SK-N-SH (cell line): ENCODE data around the gene SEZ6L. TPM values are rescaled to one million over a fixed set of nuclear protein-coding genes. Genes with fewer than 3 reads are reported as not detected.

Experiments used
- CTCF ChIA-PET: fragments of 300-600, 350-600 bp; formaldehyde crosslinking; extraction: SDS; loops from one replicate; lab custom pipeline; 2021; lab: Yijun Ruan, JAX
- POLR2A ChIA-PET: fragments of 350-600 bp; sonication (Branson Sonifier 250); formaldehyde crosslinking; extraction: SDS; loops from one replicate; lab custom pipeline; 2020; ENCODE audit warnings: antibody characterized with exemption, inconsistent platforms; lab: Yijun Ruan, JAX
- DNase-seq: peaks from one replicate; pipeline ENCODE4 v3.0.0; 2012
- H2AFZ ChIP-seq: fragments of 200-600 bp; sonication (generic); 2 replicates; pipeline ENCODE4 v1.8.1; 2016; ENCODE audit warnings: antibody characterized with exemption, mild to moderate bottlenecking, low read depth
- H3F3A ChIP-seq: fragments of 200-600 bp; sonication (generic); replicated peaks from 2 replicates; pipeline ENCODE3; 2016; ENCODE audit warnings: antibody characterized with exemption, mild to moderate bottlenecking; ENCODE audit not compliant: insufficient read depth
- H3K27ac ChIP-seq, 2 experiments: fragments of 200-500 bp in 1 of 2; fragments of 200-600 bp in 1 of 2; sonication (Bioruptor generic) in 1 of 2; sonication (generic), shearing (Covaris generic) in 1 of 2; 2 replicates each; pipeline versions ENCODE4 v1.5.1 to v1.6.1; 2014 to 2016; ENCODE audit warnings: low read depth in 2 of 2, inconsistent platforms in 1 of 2, low read length in 1 of 2, mild to moderate bottlenecking in 1 of 2, mixed read lengths in 1 of 2
- H3K27me3 ChIP-seq: fragments of 200-600 bp; sonication (generic), shearing (Covaris generic); 2 replicates; pipeline ENCODE4 v1.6.1; 2016; ENCODE audit warnings: mixed run types; ENCODE audit not compliant: insufficient read depth
- H3K36me3 ChIP-seq, 2 experiments: fragments of 200-500 bp in 1 of 2; fragments of 200-600 bp in 1 of 2; sonication (Bioruptor generic) in 1 of 2; sonication (generic) in 1 of 2; replicated peaks in 1 of 2; 2 replicates each; pipeline versions ENCODE3 to v1.5.1; 2014 to 2016; ENCODE audit warnings: low read length in 1 of 2, mild to moderate bottlenecking in 1 of 2; ENCODE audit not compliant: insufficient read depth in 2 of 2, control insufficient read depth in 1 of 2
- H3K4me1 ChIP-seq, 2 experiments: fragments of 200-500 bp in 1 of 2; fragments of 200-600 bp in 1 of 2; sonication (Bioruptor generic) in 1 of 2; sonication (generic), shearing (Covaris generic) in 1 of 2; 2 replicates each; pipeline versions ENCODE4 v1.5.1 to v1.6.1; 2014 to 2016; ENCODE audit warnings: low read depth in 1 of 2, low read length in 1 of 2, mixed run types in 1 of 2; ENCODE audit not compliant: insufficient read depth in 2 of 2, control insufficient read depth in 1 of 2
- H3K4me2 ChIP-seq: fragments of 200-600 bp; sonication (generic), shearing (Covaris generic); 2 replicates; pipeline ENCODE4 v1.6.1; 2017; ENCODE audit warnings: mixed run types
- H3K4me3 ChIP-seq, 2 experiments: fragments of 200-500 bp in 1 of 2; fragments of 200-600 bp in 1 of 2; sonication (Bioruptor generic) in 1 of 2; sonication (generic), shearing (Covaris generic) in 1 of 2; 2 replicates each; pipeline versions ENCODE4 v1.5.1 to v1.8.1; 2014 to 2016; ENCODE audit warnings: low read depth in 2 of 2, inconsistent platforms in 1 of 2, low read length in 1 of 2, mild to moderate bottlenecking in 1 of 2, mixed read lengths in 1 of 2, moderate library complexity in 1 of 2
- H3K79me2 ChIP-seq: fragments of 200-600 bp; sonication (generic); 2 replicates; pipeline ENCODE4 v1.8.1; 2017; ENCODE audit warnings: mild to moderate bottlenecking; ENCODE audit not compliant: insufficient read depth
- H3K9ac ChIP-seq: fragments of 200-600 bp; sonication (generic); 2 replicates; pipeline ENCODE4 v1.6.1; 2017; ENCODE audit warnings: mixed run types
- H3K9me2 ChIP-seq: fragments of 200-600 bp; sonication (generic); 2 replicates; pipeline ENCODE4 v1.6.1; 2017; ENCODE audit warnings: mixed run types
- H3K9me3 ChIP-seq: fragments of 200-600 bp; sonication (generic); 2 replicates; pipeline ENCODE4 v1.6.1; 2017; ENCODE audit warnings: mixed run types, mild to moderate bottlenecking, moderate library complexity
- H4K20me1 ChIP-seq: fragments of 200-600 bp; sonication (generic); 2 replicates; pipeline ENCODE4 v1.6.1; 2017; ENCODE audit warnings: mild to moderate bottlenecking, mixed run types; ENCODE audit not compliant: insufficient read depth
- ELF1 ChIP-seq: IDR thresholded peaks from 2 replicates; pipeline ENCODE4 v1.4.0; 2012
- GATA2 ChIP-seq: sonication (generic); formaldehyde crosslinking; IDR thresholded peaks from 2 replicates; pipeline ENCODE4 v1.5.0; 2020; ENCODE audit warnings: mild to moderate bottlenecking, missing genetic modification reagents
- MEF2A ChIP-seq: IDR thresholded peaks from 2 replicates; pipeline ENCODE4 v1.4.0; 2012; ENCODE audit warnings: low read depth, borderline replicate concordance
- MXI1 ChIP-seq: IDR thresholded peaks from 2 replicates; pipeline ENCODE4 v1.6.1; 2012; ENCODE audit warnings: mild to moderate bottlenecking, low read depth, low read length, improper control_type of control experiment
- NFIC ChIP-seq: IDR thresholded peaks from 2 replicates; pipeline ENCODE4 v1.4.0; 2012; ENCODE audit warnings: borderline replicate concordance
- RCOR1 ChIP-seq: fragments of 150-350 bp; IDR thresholded peaks from 2 replicates; pipeline ENCODE4 v1.6.1; 2017; ENCODE audit warnings: antibody characterized with exemption, low read length
- RFX5 ChIP-seq: IDR thresholded peaks from 2 replicates; pipeline ENCODE4 v1.6.1; 2012; ENCODE audit warnings: mild to moderate bottlenecking, improper control_type of control experiment, low read length
- SIN3A ChIP-seq: IDR thresholded peaks from 2 replicates; pipeline ENCODE4 v1.6.1; 2012; ENCODE audit warnings: low read depth, mild to moderate bottlenecking, low read length, moderate library complexity, borderline replicate concordance
- SMC3 ChIP-seq: IDR thresholded peaks from 2 replicates; pipeline ENCODE4 v1.6.1; 2012; ENCODE audit warnings: low read depth, low read length, improper control_type of control experiment
- WGBS: methylation state at CpG from one replicate; pipeline ENCODE4 v1.1.6; 2017; ENCODE audit warnings: low lambda C conversion rate; 5-methylcytosine and 5-hydroxymethylcytosine counted together
- polyA plus RNA-seq, 3 experiments: library from polyadenylated mRNA; depleted of rRNA; stranded (reverse); fragments of >200 nt; gene quantifications; 2 replicates each; pipeline ENCODE4 v1.2.3, GENCODE V29; 2012
- TF ChIP-seq, protein P1 (sequence below): IDR thresholded peaks from 2 replicates; pipeline ENCODE4 v1.6.1; 2012; ENCODE audit warnings: mild to moderate bottlenecking, low read depth, low read length, moderate library complexity

Gene SEZ6L
- polyA plus RNA-seq, 1 of the 3 experiments (the other 2 are of a cell fraction): 0.10 TPM

DNA sequence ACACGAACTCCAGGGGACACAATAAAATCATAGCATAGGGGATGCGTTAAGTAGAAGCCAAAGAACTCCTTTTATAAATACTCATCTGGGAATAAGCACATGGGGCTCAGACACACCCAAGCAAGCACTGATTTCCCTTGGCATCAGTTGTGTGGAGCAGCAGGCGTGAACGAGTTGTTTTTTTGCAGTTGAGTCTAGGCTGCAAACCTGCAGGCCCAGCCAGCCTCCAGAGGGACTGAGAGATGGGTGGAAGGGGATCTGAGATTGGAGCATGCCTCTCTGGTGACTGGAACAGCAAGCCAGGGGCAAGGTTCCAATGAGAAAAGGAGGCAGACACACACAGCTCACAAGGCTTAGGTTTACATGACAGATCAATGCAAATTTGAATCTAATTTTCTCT lies 27.4 kb upstream of the SEZ6L start:
- 19% methylated on average over 4 of the region's 4 CpGs for WGBS
- no peak for TF ChIP-seq GATA2
- no peak for TF ChIP-seq NFIC
- TF ChIP-seq ELF1: no peak
- no peak for TF ChIP-seq MXI1
- no peak for TF ChIP-seq RFX5
- no peak for TF ChIP-seq SMC3
- TF ChIP-seq SIN3A: no peak
- TF ChIP-seq, protein P1, sequence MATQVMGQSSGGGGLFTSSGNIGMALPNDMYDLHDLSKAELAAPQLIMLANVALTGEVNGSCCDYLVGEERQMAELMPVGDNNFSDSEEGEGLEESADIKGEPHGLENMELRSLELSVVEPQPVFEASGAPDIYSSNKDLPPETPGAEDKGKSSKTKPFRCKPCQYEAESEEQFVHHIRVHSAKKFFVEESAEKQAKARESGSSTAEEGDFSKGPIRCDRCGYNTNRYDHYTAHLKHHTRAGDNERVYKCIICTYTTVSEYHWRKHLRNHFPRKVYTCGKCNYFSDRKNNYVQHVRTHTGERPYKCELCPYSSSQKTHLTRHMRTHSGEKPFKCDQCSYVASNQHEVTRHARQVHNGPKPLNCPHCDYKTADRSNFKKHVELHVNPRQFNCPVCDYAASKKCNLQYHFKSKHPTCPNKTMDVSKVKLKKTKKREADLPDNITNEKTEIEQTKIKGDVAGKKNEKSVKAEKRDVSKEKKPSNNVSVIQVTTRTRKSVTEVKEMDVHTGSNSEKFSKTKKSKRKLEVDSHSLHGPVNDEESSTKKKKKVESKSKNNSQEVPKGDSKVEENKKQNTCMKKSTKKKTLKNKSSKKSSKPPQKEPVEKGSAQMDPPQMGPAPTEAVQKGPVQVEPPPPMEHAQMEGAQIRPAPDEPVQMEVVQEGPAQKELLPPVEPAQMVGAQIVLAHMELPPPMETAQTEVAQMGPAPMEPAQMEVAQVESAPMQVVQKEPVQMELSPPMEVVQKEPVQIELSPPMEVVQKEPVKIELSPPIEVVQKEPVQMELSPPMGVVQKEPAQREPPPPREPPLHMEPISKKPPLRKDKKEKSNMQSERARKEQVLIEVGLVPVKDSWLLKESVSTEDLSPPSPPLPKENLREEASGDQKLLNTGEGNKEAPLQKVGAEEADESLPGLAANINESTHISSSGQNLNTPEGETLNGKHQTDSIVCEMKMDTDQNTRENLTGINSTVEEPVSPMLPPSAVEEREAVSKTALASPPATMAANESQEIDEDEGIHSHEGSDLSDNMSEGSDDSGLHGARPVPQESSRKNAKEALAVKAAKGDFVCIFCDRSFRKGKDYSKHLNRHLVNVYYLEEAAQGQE: no peak
- TF ChIP-seq MEF2A: no peak
- no peaks in the 10 kb centered on the region for H3K27me3 ChIP-seq

DNA sequence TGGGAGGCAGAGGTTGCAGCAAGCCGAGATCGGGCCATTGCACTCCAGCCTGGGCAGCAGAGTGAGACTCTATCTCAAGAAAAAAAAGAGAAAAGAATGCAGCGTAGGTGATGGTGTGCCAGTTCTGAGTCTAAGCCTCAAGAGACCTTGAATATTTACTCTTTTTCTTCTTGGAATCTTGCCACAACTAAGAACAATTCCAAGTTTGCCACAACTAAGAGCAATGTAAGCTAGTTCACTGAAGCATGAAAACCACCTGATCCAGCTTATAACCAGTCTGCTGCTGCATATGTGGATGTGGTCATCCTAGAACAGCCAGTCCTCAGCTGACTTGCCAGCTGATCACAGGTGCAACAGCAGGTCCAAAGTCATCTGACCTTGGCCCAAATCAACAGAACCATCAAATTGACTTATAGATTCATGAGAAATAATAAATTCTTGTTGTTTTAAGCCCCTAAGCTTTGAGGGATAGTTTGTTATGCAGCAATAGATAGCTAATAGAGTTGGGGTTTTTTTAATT lies 25.4 kb upstream of the SEZ6L start:
- ChIA-PET CTCF (interaction anchor here (1.4 kb wide), 1 partner anchor 27 kb away, joined by 4 read pairs; no protein-coding TSS in a partner anchor), POLR2A (no interaction called here)
- Histone ChIP-seq H3F3A (no peaks in the 10 kb centered on the region), H3K36me3 (no peaks in the 10 kb centered on the region), H3K4me3 (no peak overlapping the region), H4K20me1 (no peaks in the 10 kb centered on the region), H3K9ac (no peak overlapping the region), H3K9me3 (no peaks in the 10 kb centered on the region), H3K27ac (no peak overlapping the region), H3K9me2 (no peaks in the 10 kb centered on the region), H3K27me3 (no peaks in the 10 kb centered on the region), H3K4me1 (peaks cover 0 to 10% of the 10 kb centered on the region in 2 experiments; a peak in 1 of 4 replicates), H3K4me2 (no peak overlapping the region), H3K79me2 (no peaks in the 10 kb centered on the region), H2AFZ (no peak overlapping the region)
- 59% methylated on average over 3 of the region's 3 CpGs for whole genome bisulfite sequencing
- DNase-seq: no peak
- TF ChIP-seq RFX5: no peak
- TF ChIP-seq RCOR1: no peak

More for the DNA sequence above, 27.4 kb upstream of the SEZ6L start:
- Histone ChIP-seq H3K36me3 (no peaks in the 10 kb centered on the region), H3K27ac (no peak overlapping the region), H3K9me3 (no peaks in the 10 kb centered on the region), H3K79me2 (no peaks in the 10 kb centered on the region), H3K4me3 (no peak overlapping the region), H3K9ac (no peak overlapping the region), H3K9me2 (no peaks in the 10 kb centered on the region), H2AFZ (no peak overlapping the region), H3K4me2 (no peak overlapping the region), H3K4me1 (peaks cover 0 to 10% of the 10 kb centered on the region in 2 experiments; a peak in 1 of 4 replicates), H4K20me1 (no peaks in the 10 kb centered on the region), H3F3A (no peaks in the 10 kb centered on the region)
- ChIA-PET POLR2A (no interaction called here), CTCF (interaction anchor here (0.6 to 1.6 kb wide), 3 partner anchors 13 to 389 kb away, joined by 3 to 5 read pairs (median 3); no protein-coding TSS in a partner anchor)
- DNase-seq: no peak
